Spinal cord (tissue), 10 donors: Measurements from ENCODE around the gene INPP4A. TPM values are rescaled to one million over a fixed set of nuclear protein-coding genes. Genes with fewer than 3 reads are reported as not detected.
A peak's percentile ranks its signal among the peaks of the same experiment; 100 is the strongest.

Source experiments
- DNase-seq, 6 donors: peaks; one replicate each; pipeline versions ENCODE4 v3.0.0 to v3.0.0-alpha.2; 2013 to 2015; ENCODE audit warnings: low spot score in 6 of 6, low read depth in 4 of 6
- H3K27ac ChIP-seq: one replicate; pipeline ENCODE4 v1.5.1; 2013; ENCODE audit warnings: low read depth, low read length, control low read depth
- H3K27me3 ChIP-seq: one replicate; pipeline ENCODE4 v1.6.1; 2013; ENCODE audit warnings: low read length; ENCODE audit not compliant: control insufficient read depth, insufficient read depth
- H3K36me3 ChIP-seq: one replicate; pipeline ENCODE4 v1.6.1; 2013; ENCODE audit warnings: low read length; ENCODE audit not compliant: control insufficient read depth, insufficient read depth
- H3K4me1 ChIP-seq: one replicate; pipeline ENCODE4 v1.6.1; 2013; ENCODE audit warnings: low read length; ENCODE audit not compliant: control insufficient read depth, insufficient read depth
- H3K4me3 ChIP-seq: one replicate; pipeline ENCODE4 v1.5.1; 2013; ENCODE audit warnings: low read depth, low read length, control low read depth
- H3K9me3 ChIP-seq: one replicate; pipeline ENCODE4 v1.6.1; 2013; ENCODE audit warnings: low read length; ENCODE audit not compliant: control insufficient read depth, insufficient read depth
- WGBS: methylation state at CpG from one replicate; pipeline ENCODE4 v1.1.5; 2013; ENCODE audit warnings: missing lambda C conversion rate; ENCODE audit not compliant: insufficient coverage; 5-methylcytosine and 5-hydroxymethylcytosine counted together
- polyA plus RNA-seq, 2 donors: library from polyadenylated mRNA; unstranded; fragments of 120-200 nt; gene quantifications; one replicate each; pipeline ENCODE4 v1.2.1, GENCODE V29; 2013; ENCODE audit not compliant: insufficient read length in 2 of 2
- total RNA-seq, 2 donors: library from RNA; depleted of rRNA in 1 of 2; stranded (reverse); fragments of 120-200 nt in 1 of 2; fragments of >200 nt in 1 of 2; gene quantifications; one replicate each; pipeline versions ENCODE4 v1.2.3 to v1.2.4, GENCODE V29; 2013 to 2014
- donor health status: healthy.

INPP4A gene
- total and polyA plus RNA-seq, 4 donors = 31.2 to 55.0 (median 42.0) TPM

GRCh38 chr2:98487806-98488189 is 43.1 kb downstream of the INPP4A start:
- H3K27ac ChIP-seq = no peak overlapping the region
- WGBS = no CpG with 5 or more reads among the region's 3 CpGs
- H3K27me3 ChIP-seq = no peaks in the 10 kb centered on the region
- H3K36me3 ChIP-seq = peaks cover 6% of the 10 kb centered on the region
- no peaks in the 10 kb centered on the region for H3K9me3 ChIP-seq
- H3K4me3 ChIP-seq = no peak overlapping the region
- DNase-seq = no peak
- H3K4me1 ChIP-seq = peaks cover 21% of the 10 kb centered on the region

GRCh38 chr2:98488252-98488651 is 43.6 kb downstream of the INPP4A start:
- Histone ChIP-seq H3K27ac (no peak overlapping the region), H3K27me3 (no peaks in the 10 kb centered on the region), H3K36me3 (peaks cover 6% of the 10 kb centered on the region), H3K4me3 (no peak overlapping the region), H3K4me1 (peaks cover 21% of the 10 kb centered on the region), H3K9me3 (no peaks in the 10 kb centered on the region)
- 87% methylated on average over 1 of the region's 4 CpGs for WGBS
- DNase-seq = no peak

- 88% methylated on average over 2 of the region's 3 CpGs for WGBS
- Histone ChIP-seq H3K4me1 (peaks cover 14% of the 10 kb centered on the region), H3K4me3 (no peak overlapping the region), H3K36me3 (peaks cover 6% of the 10 kb centered on the region), H3K27me3 (no peaks in the 10 kb centered on the region), H3K27ac (no peak overlapping the region), H3K9me3 (peaks cover under 1% of the 10 kb centered on the region)
- no peak for DNase-seq
Observed at GRCh38 chr2:98489486-98489885, 44.8 kb downstream of the INPP4A start.

- Histone ChIP-seq H3K4me3 (no peak overlapping the region), H3K9me3 (peaks cover 2% of the 10 kb centered on the region), H3K36me3 (peaks cover 6% of the 10 kb centered on the region), H3K27ac (no peak overlapping the region), H3K27me3 (no peaks in the 10 kb centered on the region), H3K4me1 (peaks cover 14% of the 10 kb centered on the region)
- DNase-seq = no peak
- 95% methylated on average over 9 of the region's 14 CpGs for WGBS
Observed at GRCh38 chr2:98489971-98490962, 45.6 kb downstream of the INPP4A start.

- H3K36me3 ChIP-seq = peaks cover 6% of the 10 kb centered on the region
- WGBS = 90% methylated on average over 2 of the region's 3 CpGs
- H3K4me3 ChIP-seq = no peak overlapping the region
- H3K27ac ChIP-seq = no peak overlapping the region
- H3K27me3 ChIP-seq = no peaks in the 10 kb centered on the region
- DNase-seq = no peak
- H3K4me1 ChIP-seq = peaks cover 9% of the 10 kb centered on the region
- peaks cover 8% of the 10 kb centered on the region for H3K9me3 ChIP-seq
Observed at GRCh38 chr2:98492441-98492840, 47.8 kb downstream of the INPP4A start.

- Histone ChIP-seq H3K4me3 (no peak overlapping the region), H3K4me1 (peaks cover 9% of the 10 kb centered on the region), H3K36me3 (peaks cover 6% of the 10 kb centered on the region), H3K27ac (no peak overlapping the region), H3K9me3 (peaks cover 8% of the 10 kb centered on the region), H3K27me3 (no peaks in the 10 kb centered on the region)
- no peak for DNase-seq
Observed at GRCh38 chr2:98494699-98495098, 50.0 kb downstream of the INPP4A start.

- peaks cover 8% of the 10 kb centered on the region for H3K9me3 ChIP-seq
- no peak overlapping the region for H3K27ac ChIP-seq
- DNase-seq = no peak
- H3K27me3 ChIP-seq = no peaks in the 10 kb centered on the region
- 98% methylated on average over 4 of the region's 4 CpGs for WGBS
- H3K36me3 ChIP-seq = no peaks in the 10 kb centered on the region
- no peak overlapping the region for H3K4me3 ChIP-seq
- peaks cover 3% of the 10 kb centered on the region for H3K4me1 ChIP-seq
Observed at GRCh38 chr2:98496750-98497493, 52.3 kb downstream of the INPP4A start.

GRCh38 chr2:98498703-98499440 is 54.2 kb downstream of the INPP4A start:
- Histone ChIP-seq H3K27ac (no peak overlapping the region), H3K4me3 (no peak overlapping the region), H3K4me1 (peaks cover 16% of the 10 kb centered on the region), H3K9me3 (peaks cover 8% of the 10 kb centered on the region), H3K36me3 (no peaks in the 10 kb centered on the region), H3K27me3 (no peaks in the 10 kb centered on the region)
- DNase-seq = peak in 1 of 6 donors; percentile 54
- 70% methylated on average over 2 of the region's 4 CpGs for WGBS

- H3K36me3 ChIP-seq = no peaks in the 10 kb centered on the region
- WGBS = 90% methylated on average over 1 of the region's 1 CpG
- H3K27me3 ChIP-seq = no peaks in the 10 kb centered on the region
- peaks cover 6% of the 10 kb centered on the region for H3K9me3 ChIP-seq
- no peak overlapping the region for H3K27ac ChIP-seq
- H3K4me3 ChIP-seq = no peak overlapping the region
- DNase-seq = no peak
- peaks cover 33% of the 10 kb centered on the region for H3K4me1 ChIP-seq
Observed at GRCh38 chr2:98500561-98500960, 55.9 kb downstream of the INPP4A start.
